Breast epithelium (tissue), 3 donors: ENCODE results near the gene ADAMTS18.

Experiments used
- POLR2A ChIP-seq: fragments of 450-650 bp; IDR thresholded peaks from one replicate; pipeline ENCODE4 v1.6.1; 2016; ENCODE audit warnings: antibody characterized with exemption, mild to moderate bottlenecking, moderate library complexity
- POLR2AphosphoS5 ChIP-seq, 3 donors: sonication (generic); formaldehyde crosslinking; IDR thresholded peaks; one replicate each; pipeline ENCODE4 v1.6.1; 2017; ENCODE audit warnings: antibody characterized with exemption in 3 of 3
- TF ChIP-seq, protein P1 (sequence below), 3 donors: fragments of 450-650 bp; IDR thresholded peaks; one replicate each; pipeline ENCODE4 v1.5.1; 2016 to 2017; ENCODE audit warnings: antibody characterized with exemption in 3 of 3, mild to moderate bottlenecking in 3 of 3, moderate library complexity in 3 of 3

DNA sequence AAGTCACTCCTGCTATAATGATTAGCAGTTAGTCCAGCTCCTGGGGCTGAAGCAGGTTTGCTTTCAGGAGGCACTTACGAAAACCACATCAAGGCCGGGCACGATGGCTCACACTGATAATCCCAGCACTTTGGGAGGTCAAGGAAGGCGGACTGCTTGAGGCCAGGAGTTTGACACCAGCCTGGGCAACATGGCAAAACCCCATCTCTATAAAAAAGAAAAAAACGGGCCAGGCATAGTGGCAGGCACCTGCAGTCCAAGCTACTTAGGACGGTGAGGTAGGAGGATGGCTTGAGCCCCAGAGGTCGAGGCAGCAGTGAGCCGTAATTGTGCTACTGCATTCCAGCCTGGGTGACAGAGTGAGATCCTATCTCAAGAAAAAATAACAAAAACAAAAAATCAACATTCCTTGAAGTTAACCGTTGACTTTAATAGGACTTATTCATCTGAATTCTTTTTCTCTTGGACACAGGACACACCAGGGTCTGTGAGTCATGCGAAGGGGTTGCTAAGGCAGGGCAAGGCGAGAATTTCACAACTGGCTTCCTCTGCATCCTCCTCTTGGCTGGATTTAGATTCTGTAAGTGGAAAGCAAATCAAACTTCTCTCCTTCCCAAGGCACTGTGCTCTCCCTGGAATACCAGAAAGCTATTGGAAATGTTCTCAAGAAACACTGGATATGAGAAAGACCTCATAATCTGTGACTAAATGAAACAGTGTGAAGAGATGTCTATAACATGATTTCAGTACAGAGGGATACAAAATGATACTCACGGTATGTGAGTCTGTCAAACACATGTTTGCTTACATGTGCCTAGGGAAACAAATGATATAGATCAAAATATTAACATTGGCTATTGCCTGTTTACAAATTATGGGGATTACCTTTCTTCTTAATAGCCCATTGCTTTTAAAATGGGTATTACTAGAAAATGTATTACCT, 136.1 kb downstream of the ADAMTS18 start:
- TF ChIP-seq, protein P1, sequence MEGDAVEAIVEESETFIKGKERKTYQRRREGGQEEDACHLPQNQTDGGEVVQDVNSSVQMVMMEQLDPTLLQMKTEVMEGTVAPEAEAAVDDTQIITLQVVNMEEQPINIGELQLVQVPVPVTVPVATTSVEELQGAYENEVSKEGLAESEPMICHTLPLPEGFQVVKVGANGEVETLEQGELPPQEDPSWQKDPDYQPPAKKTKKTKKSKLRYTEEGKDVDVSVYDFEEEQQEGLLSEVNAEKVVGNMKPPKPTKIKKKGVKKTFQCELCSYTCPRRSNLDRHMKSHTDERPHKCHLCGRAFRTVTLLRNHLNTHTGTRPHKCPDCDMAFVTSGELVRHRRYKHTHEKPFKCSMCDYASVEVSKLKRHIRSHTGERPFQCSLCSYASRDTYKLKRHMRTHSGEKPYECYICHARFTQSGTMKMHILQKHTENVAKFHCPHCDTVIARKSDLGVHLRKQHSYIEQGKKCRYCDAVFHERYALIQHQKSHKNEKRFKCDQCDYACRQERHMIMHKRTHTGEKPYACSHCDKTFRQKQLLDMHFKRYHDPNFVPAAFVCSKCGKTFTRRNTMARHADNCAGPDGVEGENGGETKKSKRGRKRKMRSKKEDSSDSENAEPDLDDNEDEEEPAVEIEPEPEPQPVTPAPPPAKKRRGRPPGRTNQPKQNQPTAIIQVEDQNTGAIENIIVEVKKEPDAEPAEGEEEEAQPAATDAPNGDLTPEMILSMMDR (IDR thresholded peaks at IDR 0.05), result no peak
- no peak for TF ChIP-seq POLR2AphosphoS5 (IDR thresholded peaks at IDR 0.05)
- no peak for TF ChIP-seq POLR2A
